Peyer's patch (tissue), 4 donors: ENCODE measurements around the gene ADGRF4. TPM values are rescaled to one million over a fixed set of nuclear protein-coding genes. Genes with fewer than 3 reads are reported as not detected.

Experiments
- DNase-seq, 3 donors: peaks; one replicate each; pipeline ENCODE4 v3.0.0-alpha.2; 2017 to 2019
- H3K27ac ChIP-seq, 4 donors: fragments of 200-600 bp; sonication (generic); one replicate each; pipeline ENCODE4 v1.5.1; 2016 to 2019
- H3K27me3 ChIP-seq, 2 donors: fragments of 200-600 bp; sonication (generic); one replicate each; pipeline ENCODE4 v1.5.1; 2019
- H3K36me3 ChIP-seq, 3 donors: fragments of 200-600 bp; sonication (generic); one replicate each; pipeline ENCODE4 v1.5.1; 2016 to 2019
- H3K4me1 ChIP-seq, 4 donors: fragments of 200-600 bp; sonication (generic); one replicate each; pipeline ENCODE4 v1.5.1; 2016 to 2019
- H3K4me3 ChIP-seq, 4 donors: fragments of 200-600 bp; sonication (generic); 1 replicate in 3 of 4; 2 replicates in 1 of 4; pipeline ENCODE4 v1.5.1; 2016 to 2019; ENCODE audit warnings: mild to moderate bottlenecking in 1 of 4
- H3K9me3 ChIP-seq, 4 donors: fragments of 200-600 bp; sonication (generic); one replicate each; pipeline ENCODE4 v1.5.1; 2016 to 2019; ENCODE audit warnings: mild to moderate bottlenecking in 1 of 4
- CTCF ChIP-seq, 6 experiments: fragments of 450-650 bp in 4 of 6; fragments of 200-600 bp in 2 of 6; sonication (generic) in 1 of 6; IDR thresholded peaks; one replicate each; pipeline ENCODE4 v1.5.1; 2017 to 2019; ENCODE audit warnings: antibody characterized with exemption in 6 of 6, mild to moderate bottlenecking in 3 of 6, moderate library complexity in 1 of 6
- POLR2A ChIP-seq, 2 donors: fragments of 450-650 bp; IDR thresholded peaks; one replicate each; pipeline ENCODE4 v1.5.1; 2017; ENCODE audit warnings: antibody characterized with exemption in 2 of 2, mild to moderate bottlenecking in 2 of 2, moderate library complexity in 2 of 2
- total RNA-seq, 4 donors: library from RNA; depleted of rRNA; stranded (reverse); fragments of >200 nt; gene quantifications; one replicate each; pipeline ENCODE4 v1.1.0, GENCODE V29; 2016

Gene ADGRF4
- total RNA-seq, 4 donors from 2014 or later = 0.18 to 0.80 (median 0.57) TPM; not detected in 1

GRCh38 chr6:47727391-47727790, 29.0 kb downstream of the ADGRF4 start:
- TF ChIP-seq POLR2A (IDR thresholded peaks at IDR 0.05) (no peak), CTCF (IDR thresholded peaks at IDR 0.05) (no peak)
- Histone ChIP-seq H3K4me1 (no peaks in the 10 kb centered on the region), H3K36me3 (no peaks in the 10 kb centered on the region), H3K4me3 (no peak overlapping the region), H3K9me3 (no peaks in the 10 kb centered on the region), H3K27me3 (no peaks in the 10 kb centered on the region), H3K27ac (no peak overlapping the region)
- DNase-seq = no peak

- H3K27ac ChIP-seq = no peak overlapping the region
- no peak for DNase-seq
- no peaks in the 10 kb centered on the region for H3K36me3 ChIP-seq
- no peaks in the 10 kb centered on the region for H3K27me3 ChIP-seq
- H3K4me1 ChIP-seq = no peaks in the 10 kb centered on the region
- no peaks in the 10 kb centered on the region for H3K9me3 ChIP-seq
- TF ChIP-seq CTCF (IDR thresholded peaks at IDR 0.05) (no peak), POLR2A (IDR thresholded peaks at IDR 0.05) (no peak)
- H3K4me3 ChIP-seq = no peak overlapping the region
Measured at GRCh38 chr6:47729019-47729418, 30.6 kb downstream of the ADGRF4 start.

GRCh38 chr6:47729457-47729856, 31.1 kb downstream of the ADGRF4 start:
- TF ChIP-seq CTCF (IDR thresholded peaks at IDR 0.05) (no peak), POLR2A (IDR thresholded peaks at IDR 0.05) (no peak)
- Histone ChIP-seq H3K36me3 (no peaks in the 10 kb centered on the region), H3K27ac (no peak overlapping the region), H3K27me3 (no peaks in the 10 kb centered on the region), H3K9me3 (no peaks in the 10 kb centered on the region), H3K4me3 (no peak overlapping the region), H3K4me1 (no peaks in the 10 kb centered on the region)
- DNase-seq = no peak

- DNase-seq = no peak
- Histone ChIP-seq H3K27ac (no peak overlapping the region), H3K4me3 (no peak overlapping the region), H3K4me1 (no peaks in the 10 kb centered on the region), H3K27me3 (no peaks in the 10 kb centered on the region), H3K36me3 (no peaks in the 10 kb centered on the region), H3K9me3 (no peaks in the 10 kb centered on the region)
- TF ChIP-seq CTCF (IDR thresholded peaks at IDR 0.05) (peak in 4 of 6 experiments; percentile 30 to 65 (median 58)), POLR2A (IDR thresholded peaks at IDR 0.05) (no peak)
Measured at GRCh38 chr6:47733879-47734558, 35.6 kb downstream of the ADGRF4 start.

GRCh38 chr6:47734831-47735481, 36.6 kb downstream of the ADGRF4 start:
- Histone ChIP-seq H3K27ac (no peak overlapping the region), H3K27me3 (no peaks in the 10 kb centered on the region), H3K4me1 (no peaks in the 10 kb centered on the region), H3K4me3 (no peak overlapping the region), H3K36me3 (no peaks in the 10 kb centered on the region), H3K9me3 (no peaks in the 10 kb centered on the region)
- TF ChIP-seq CTCF (IDR thresholded peaks at IDR 0.05) (no peak), POLR2A (IDR thresholded peaks at IDR 0.05) (no peak)
- no peak for DNase-seq
